ENCODE data around the gene NRP2. TPM values are rescaled to one million over a fixed set of nuclear protein-coding genes. Genes with fewer than 3 reads are reported as not detected.

The NRP2 gene
- total RNA-seq, 1 experiment from 2014 or later, result 1.2 TPM

DNA sequence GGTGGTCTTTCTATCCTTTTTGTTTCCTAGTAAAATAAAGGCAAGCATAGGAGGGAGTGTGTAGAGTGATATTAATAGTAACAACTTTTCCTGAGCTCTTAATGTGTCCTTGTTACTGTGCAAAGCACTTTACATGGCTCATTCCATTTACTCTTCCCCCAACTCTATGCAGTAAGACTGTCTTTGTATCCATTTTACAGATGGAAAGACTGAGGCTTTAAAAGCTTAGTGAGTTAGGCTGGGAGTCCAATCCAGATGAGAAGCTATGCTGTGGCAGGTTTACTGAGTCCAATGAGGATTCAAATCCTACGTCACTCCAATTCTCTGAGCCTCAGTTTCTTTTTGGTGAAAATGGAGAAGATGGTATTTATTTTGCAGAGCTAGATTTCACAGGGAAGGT, 77.4 kb downstream of the NRP2 start:
- ChIA-PET RAD21 (ENCODE audit: low non-redundant PET in 1 of 2, low total read pairs in 2 of 2, uncharacterized antibody in 2 of 2, unreplicated experiment in 2 of 2) (no interaction called here), POLR2A (no interaction called here), CTCF (no interaction called here)
- H3K9me2 ChIP-seq (ENCODE audit: insufficient read depth), result no peaks in the 10 kb centered on the region
- H4K20me1 ChIP-seq (ENCODE audit: insufficient read depth), result no peaks in the 10 kb centered on the region
- no peaks in the 10 kb centered on the region for H3K79me2 ChIP-seq (ENCODE audit: insufficient read depth, low read length)
- no peak overlapping the region for H2AFZ ChIP-seq (ENCODE audit: low read depth, low read length, poor library complexity, severe bottlenecking)
- ATAC-seq (no peak), DNase-seq (ENCODE audit: low read depth, low spot score) (no peak)
- no peak overlapping the region for H3K4me3 ChIP-seq (replicated peaks in 1 of 2; ENCODE audit: low read depth in 1 of 2, low read length in 2 of 2)
- no peaks in the 10 kb centered on the region; the same call in 1 of the 2 replicates for H3K27me3 ChIP-seq (ENCODE audit: insufficient read depth, low read length)
- H3K4me2 ChIP-seq (ENCODE audit: low read length), result no peak overlapping the region
- no peak overlapping the region for H3K9ac ChIP-seq (ENCODE audit: low read length)
- H3K4me1 ChIP-seq (ENCODE audit: control insufficient read depth in 1 of 2, insufficient read depth in 2 of 2, low read length in 2 of 2), result peaks cover 8 to 48% of the 10 kb centered on the region in 2 experiments
- no TSS peak for BruUV-seq (replicated peaks)
- no peak overlapping the region for H3K27ac ChIP-seq (ENCODE audit: low read depth, low read length)
- TF ChIP-seq, protein P1, sequence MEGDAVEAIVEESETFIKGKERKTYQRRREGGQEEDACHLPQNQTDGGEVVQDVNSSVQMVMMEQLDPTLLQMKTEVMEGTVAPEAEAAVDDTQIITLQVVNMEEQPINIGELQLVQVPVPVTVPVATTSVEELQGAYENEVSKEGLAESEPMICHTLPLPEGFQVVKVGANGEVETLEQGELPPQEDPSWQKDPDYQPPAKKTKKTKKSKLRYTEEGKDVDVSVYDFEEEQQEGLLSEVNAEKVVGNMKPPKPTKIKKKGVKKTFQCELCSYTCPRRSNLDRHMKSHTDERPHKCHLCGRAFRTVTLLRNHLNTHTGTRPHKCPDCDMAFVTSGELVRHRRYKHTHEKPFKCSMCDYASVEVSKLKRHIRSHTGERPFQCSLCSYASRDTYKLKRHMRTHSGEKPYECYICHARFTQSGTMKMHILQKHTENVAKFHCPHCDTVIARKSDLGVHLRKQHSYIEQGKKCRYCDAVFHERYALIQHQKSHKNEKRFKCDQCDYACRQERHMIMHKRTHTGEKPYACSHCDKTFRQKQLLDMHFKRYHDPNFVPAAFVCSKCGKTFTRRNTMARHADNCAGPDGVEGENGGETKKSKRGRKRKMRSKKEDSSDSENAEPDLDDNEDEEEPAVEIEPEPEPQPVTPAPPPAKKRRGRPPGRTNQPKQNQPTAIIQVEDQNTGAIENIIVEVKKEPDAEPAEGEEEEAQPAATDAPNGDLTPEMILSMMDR (IDR thresholded peaks at IDR 0.05 in 2 of 3, conservative IDR thresholded peaks at IDR 0.05 in 1 of 3; ENCODE audit: borderline replicate concordance in 1 of 3, insufficient read depth in 1 of 3, low read depth in 2 of 3, low read length in 2 of 3), result no peak
- no peak for TF ChIP-seq EZH2 (IDR thresholded peaks at IDR 0.05)
- no peak for TF ChIP-seq RAD21 (IDR thresholded peaks at IDR 0.05; ENCODE audit: low read depth)
- TF ChIP-seq ELF1 (IDR thresholded peaks at IDR 0.05; ENCODE audit: borderline replicate concordance, low read depth), result no peak
- TF ChIP-seq, protein P2, sequence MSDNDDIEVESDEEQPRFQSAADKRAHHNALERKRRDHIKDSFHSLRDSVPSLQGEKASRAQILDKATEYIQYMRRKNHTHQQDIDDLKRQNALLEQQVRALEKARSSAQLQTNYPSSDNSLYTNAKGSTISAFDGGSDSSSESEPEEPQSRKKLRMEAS (IDR thresholded peaks at IDR 0.05), result no peak
- no peak for TF ChIP-seq EGR1 (IDR thresholded peaks at IDR 0.05; ENCODE audit: low read depth)
- TF ChIP-seq JUND (IDR thresholded peaks at IDR 0.05), result no peak
- TF ChIP-seq, protein P3, sequence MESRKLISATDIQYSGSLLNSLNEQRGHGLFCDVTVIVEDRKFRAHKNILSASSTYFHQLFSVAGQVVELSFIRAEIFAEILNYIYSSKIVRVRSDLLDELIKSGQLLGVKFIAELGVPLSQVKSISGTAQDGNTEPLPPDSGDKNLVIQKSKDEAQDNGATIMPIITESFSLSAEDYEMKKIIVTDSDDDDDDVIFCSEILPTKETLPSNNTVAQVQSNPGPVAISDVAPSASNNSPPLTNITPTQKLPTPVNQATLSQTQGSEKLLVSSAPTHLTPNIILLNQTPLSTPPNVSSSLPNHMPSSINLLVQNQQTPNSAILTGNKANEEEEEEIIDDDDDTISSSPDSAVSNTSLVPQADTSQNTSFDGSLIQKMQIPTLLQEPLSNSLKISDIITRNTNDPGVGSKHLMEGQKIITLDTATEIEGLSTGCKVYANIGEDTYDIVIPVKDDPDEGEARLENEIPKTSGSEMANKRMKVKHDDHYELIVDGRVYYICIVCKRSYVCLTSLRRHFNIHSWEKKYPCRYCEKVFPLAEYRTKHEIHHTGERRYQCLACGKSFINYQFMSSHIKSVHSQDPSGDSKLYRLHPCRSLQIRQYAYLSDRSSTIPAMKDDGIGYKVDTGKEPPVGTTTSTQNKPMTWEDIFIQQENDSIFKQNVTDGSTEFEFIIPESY (IDR thresholded peaks at IDR 0.05; ENCODE audit: extremely low read depth, insufficient replicate concordance, low read length), result no peak
- no peak for TF ChIP-seq POLR2A (IDR thresholded peaks at IDR 0.05; ENCODE audit: borderline replicate concordance, extremely low read depth, insufficient read depth, insufficient read length)
- TF ChIP-seq, protein P4, sequence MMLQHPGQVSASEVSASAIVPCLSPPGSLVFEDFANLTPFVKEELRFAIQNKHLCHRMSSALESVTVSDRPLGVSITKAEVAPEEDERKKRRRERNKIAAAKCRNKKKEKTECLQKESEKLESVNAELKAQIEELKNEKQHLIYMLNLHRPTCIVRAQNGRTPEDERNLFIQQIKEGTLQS (IDR thresholded peaks at IDR 0.05), result no peak
- no peak for TF ChIP-seq TCF7L2 (IDR thresholded peaks at IDR 0.05; ENCODE audit: borderline replicate concordance, extremely low read depth, insufficient read depth, insufficient read length)
- no peak for TF ChIP-seq EZH2phosphoT487 (IDR thresholded peaks at IDR 0.05; ENCODE audit: borderline replicate concordance)
- no peak for TF ChIP-seq SRF (IDR thresholded peaks at IDR 0.05; ENCODE audit: low read depth)
- no peaks in the 10 kb centered on the region for H3K9me3 ChIP-seq (ENCODE audit: control insufficient read depth in 1 of 2, insufficient read depth in 1 of 2, low read depth in 1 of 2, low read length in 2 of 2)
- H3K36me3 ChIP-seq (ENCODE audit: control insufficient read depth in 1 of 2, insufficient read depth in 2 of 2, low read length in 2 of 2), result no peaks in the 10 kb centered on the region
- intact Hi-C loops (cut with micrococcal nuclease), result no loop called here

Measured in HCT116 (cell line).